IPS-11a (cell line): ENCODE measurements around the gene DHPS.
"Not testable (repeated sequence)": the region's sequence is repeated elsewhere in the genome, so short reads cannot be mapped to it uniquely, and the experiment has no call there.

ENCODE experiments used
- H3K4me3 ChIP-seq: one replicate; pipeline ENCODE4 v1.5.1; 2013; ENCODE audit warnings: low read depth, low read length, control low read depth

The DHPS gene

GRCh38 chr19:12705654-12706331, 24.1 kb upstream of the DHPS start:
- no peak overlapping the region for H3K4me3 ChIP-seq

- no peak overlapping the region for H3K4me3 ChIP-seq
These were observed 23.5 kb upstream of the DHPS start for GRCh38 chr19:12705169-12705568.

- H3K4me3 ChIP-seq = no peak overlapping the region
These were observed 21.4 kb upstream of the DHPS start for GRCh38 chr19:12703046-12703445.

- no peak overlapping the region for H3K4me3 ChIP-seq
These were observed 20.1 kb upstream of the DHPS start for GRCh38 chr19:12701596-12702282.

- H3K4me3 ChIP-seq = no peak overlapping the region
These were observed 16.5 kb upstream of the DHPS start for GRCh38 chr19:12698138-12698537.

- not testable (repeated sequence) for H3K4me3 ChIP-seq
These were observed 15.7 kb upstream of the DHPS start for GRCh38 chr19:12697425-12697824.

- H3K4me3 ChIP-seq = peak within 1 kb of the TSS; percentile 88
These were observed 15.0 kb upstream of the DHPS start, which contains the start of gene FBXW9 for GRCh38 chr19:12696366-12697335. Gene FBXW9 (minus strand): TSS chr19:12696631. CDS start chr19:12696581, 50 bp downstream.

GRCh38 chr19:12695997-12696365, 14.3 kb upstream of the DHPS start:
- peak overlapping the region; percentile 88 for H3K4me3 ChIP-seq

GRCh38 chr19:12695514-12695913, 13.8 kb upstream of the DHPS start:
- peak overlapping the region; percentile 27 for H3K4me3 ChIP-seq

GRCh38 chr19:12695096-12695495, 13.4 kb upstream of the DHPS start:
- no peak overlapping the region for H3K4me3 ChIP-seq

GRCh38 chr19:12694641-12695040, 13.0 kb upstream of the DHPS start:
- H3K4me3 ChIP-seq = no peak overlapping the region

- H3K4me3 ChIP-seq = no peak overlapping the region
These were observed 11.3 kb upstream of the DHPS start for GRCh38 chr19:12692960-12693359.

- no peak overlapping the region for H3K4me3 ChIP-seq
These were observed 8.0 kb upstream of the DHPS start for GRCh38 chr19:12689581-12690216.

GRCh38 chr19:12689012-12689411, 7.3 kb upstream of the DHPS start:
- no peak overlapping the region for H3K4me3 ChIP-seq

- no peak within 1 kb of the TSS for H3K4me3 ChIP-seq
These were observed 6.0 kb upstream of the DHPS start, which contains the start of gene GNG14 for GRCh38 chr19:12687496-12688196. Gene GNG14 (plus strand): TSS chr19:12687998. CDS start chr19:12688049, 51 bp downstream.

- H3K4me3 ChIP-seq = no peak overlapping the region
These were observed 4.2 kb upstream of the DHPS start for GRCh38 chr19:12685831-12686230.

GRCh38 chr19:12680034-12680433, 1.6 kb downstream of the DHPS start:
- H3K4me3 ChIP-seq = no peak overlapping the region

GRCh38 chr19:12678039-12678438, 3.6 kb downstream of the DHPS start:
- H3K4me3 ChIP-seq = not testable (repeated sequence)

GRCh38 chr19:12676928-12677327, 4.8 kb downstream of the DHPS start:
- H3K4me3 ChIP-seq = no peak overlapping the region

GRCh38 chr19:12676384-12676792, 5.3 kb downstream of the DHPS start:
- no peak overlapping the region for H3K4me3 ChIP-seq
